DOHH2 (cell line): ENCODE measurements around the gene CNPY1.

Source experiments
- CTCF ChIP-seq: fragments of 200-600 bp; sonication (generic); IDR thresholded peaks from one replicate; pipeline ENCODE4 v1.5.1; 2014; ENCODE audit warnings: antibody characterized with exemption, mild to moderate bottlenecking, low read depth, low read length; ENCODE audit not compliant: poor library complexity, severe bottlenecking
- EZH2phosphoT487 ChIP-seq: fragments of 200-600 bp; sonication (generic); IDR thresholded peaks from 2 replicates; pipeline ENCODE4 v1.6.1; 2017; ENCODE audit warnings: borderline replicate concordance, mild to moderate bottlenecking, antibody characterized with exemption, low read length, moderate library complexity, mixed read lengths

DNA sequence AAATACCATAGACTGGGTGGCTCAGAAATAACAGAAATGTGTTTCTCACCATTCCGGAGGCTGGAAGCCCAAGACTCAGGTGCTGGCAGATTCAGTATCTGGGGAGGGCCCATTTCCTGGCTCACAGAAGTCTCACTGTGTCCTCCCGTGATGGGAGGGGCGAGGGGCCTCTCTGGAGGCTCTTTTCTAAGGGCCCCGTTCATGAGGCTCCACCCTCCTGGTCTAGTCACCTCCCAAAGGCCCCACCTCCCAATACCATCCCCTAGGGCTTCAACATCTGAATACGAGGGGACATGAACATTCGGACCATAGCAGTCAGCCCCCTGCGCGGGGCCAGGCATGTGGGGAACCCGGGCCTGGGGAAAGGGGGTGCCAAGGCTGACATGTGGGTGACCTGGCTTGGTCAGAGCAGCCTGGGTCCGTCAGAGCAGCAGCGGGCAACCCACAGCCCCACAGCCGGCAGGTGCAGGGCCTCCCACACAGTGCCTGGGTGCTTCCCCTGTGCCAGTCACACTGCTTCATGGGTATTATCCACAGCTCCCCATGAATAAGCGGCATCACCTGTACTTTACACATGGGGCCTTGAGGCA lies 13.3 kb upstream of the CNPY1 start:
- no peak for TF ChIP-seq CTCF
- TF ChIP-seq EZH2phosphoT487, result no peak
